Chondrocyte (in vitro differentiated cells): ENCODE results near the gene LRRC49. TPM values are rescaled to one million over a fixed set of nuclear protein-coding genes. Genes with fewer than 3 reads are reported as not detected.

Source experiments
- DNase-seq: peaks from one replicate; pipeline ENCODE4 v3.0.0; 2021; ENCODE audit warnings: mixed read lengths, low spot score
- H3K27ac Mint-ChIP-seq: one replicate; pipeline ENCODE4 v1.8.0; 2021; ENCODE audit warnings: mild to moderate bottlenecking, moderate library complexity, mixed read lengths; ENCODE audit not compliant: unreplicated experiment
- H3K27me3 Mint-ChIP-seq: 2 replicates; pipeline ENCODE4 v1.8.0; 2021; ENCODE audit warnings: low read depth, mixed read lengths
- H3K36me3 Mint-ChIP-seq: 2 replicates; pipeline ENCODE4 v1.8.0; 2021; ENCODE audit warnings: low read depth, mixed read lengths
- H3K4me1 Mint-ChIP-seq: 2 replicates; pipeline ENCODE4 v1.8.0; 2021; ENCODE audit warnings: low read depth, mild to moderate bottlenecking, mixed read lengths
- H3K4me3 Mint-ChIP-seq: one replicate; pipeline ENCODE4 v1.8.0; 2021; ENCODE audit warnings: mild to moderate bottlenecking, moderate library complexity, mixed read lengths; ENCODE audit not compliant: unreplicated experiment
- H3K9me3 Mint-ChIP-seq: 2 replicates; pipeline ENCODE4 v1.8.0; 2021; ENCODE audit warnings: low read depth, mixed read lengths
- CTCF ChIP-seq: fragments of 200-600 bp; sonication (generic); IDR thresholded peaks from 2 replicates; pipeline ENCODE4 v1.5.0; 2021; ENCODE audit warnings: antibody characterized with exemption, mild to moderate bottlenecking, moderate library complexity
- total RNA-seq: library from RNA; stranded (reverse); gene quantifications from 3 replicates; pipeline ENCODE4 v1.2.1, GENCODE V29; 2021

LRRC49 gene
- total RNA-seq, 1 donor from 2014 or later, result 8.8 TPM

- H3K4me3 Mint-ChIP-seq, result no peak overlapping the region
- no peak for TF ChIP-seq CTCF
- H3K27ac Mint-ChIP-seq, result no peak overlapping the region
- peaks cover 2% of the 10 kb centered on the region for H3K36me3 Mint-ChIP-seq
- DNase-seq, result no peak
- peaks cover 3% of the 10 kb centered on the region for H3K9me3 Mint-ChIP-seq
- no peaks in the 10 kb centered on the region for H3K4me1 Mint-ChIP-seq
- H3K27me3 Mint-ChIP-seq, result no peaks in the 10 kb centered on the region
Measured at GRCh38 chr15:70967646-70968045, 75.0 kb downstream of the LRRC49 start.

GRCh38 chr15:70974004-70974832 lies 81.6 kb downstream of the LRRC49 start:
- no peaks in the 10 kb centered on the region for H3K36me3 Mint-ChIP-seq
- no peak overlapping the region for H3K4me3 Mint-ChIP-seq
- H3K27me3 Mint-ChIP-seq, result no peaks in the 10 kb centered on the region
- peak; percentile 88 for TF ChIP-seq CTCF
- peaks cover 6% of the 10 kb centered on the region for H3K9me3 Mint-ChIP-seq
- DNase-seq, result no peak
- peaks cover 21% of the 10 kb centered on the region for H3K4me1 Mint-ChIP-seq
- no peak overlapping the region for H3K27ac Mint-ChIP-seq

GRCh38 chr15:70976851-70977250 lies 84.2 kb downstream of the LRRC49 start:
- Mint-ChIP-seq H3K27me3 (no peaks in the 10 kb centered on the region), H3K4me3 (no peak overlapping the region), H3K27ac (peak overlapping the region; percentile 90), H3K4me1 (peaks cover 25% of the 10 kb centered on the region), H3K36me3 (no peaks in the 10 kb centered on the region), H3K9me3 (peaks cover 6% of the 10 kb centered on the region)
- DNase-seq, result no peak
- TF ChIP-seq CTCF, result no peak

GRCh38 chr15:70995383-70995970 lies 102.9 kb downstream of the LRRC49 start:
- H3K36me3 Mint-ChIP-seq, result peaks cover 23% of the 10 kb centered on the region
- TF ChIP-seq CTCF, result no peak
- H3K4me1 Mint-ChIP-seq, result peaks cover 3% of the 10 kb centered on the region
- peaks cover 26% of the 10 kb centered on the region for H3K9me3 Mint-ChIP-seq
- DNase-seq, result no peak
- no peak overlapping the region for H3K27ac Mint-ChIP-seq
- H3K4me3 Mint-ChIP-seq, result no peak overlapping the region
- H3K27me3 Mint-ChIP-seq, result no peaks in the 10 kb centered on the region

- H3K27me3 Mint-ChIP-seq, result no peaks in the 10 kb centered on the region
- peaks cover 21% of the 10 kb centered on the region for H3K9me3 Mint-ChIP-seq
- peaks cover 19% of the 10 kb centered on the region for H3K36me3 Mint-ChIP-seq
- H3K4me1 Mint-ChIP-seq, result peaks cover 17% of the 10 kb centered on the region
- DNase-seq, result no peak
- no peak for TF ChIP-seq CTCF
- no peak overlapping the region for H3K4me3 Mint-ChIP-seq
- no peak overlapping the region for H3K27ac Mint-ChIP-seq
Measured at GRCh38 chr15:70998319-70998718, 105.7 kb downstream of the LRRC49 start.
